GM23338 (cell line): Measurements from ENCODE around the gene PUM2. TPM values are rescaled to one million over a fixed set of nuclear protein-coding genes. Genes with fewer than 3 reads are reported as not detected.
A peak's percentile ranks its signal among the peaks of the same experiment; 100 is the strongest.

Source experiments
- ATAC-seq: fragments of 200-7000 bp; cut with Tn5 transposase; 3 replicates; pipeline ENCODE4 v1.9.1; 2020
- DNase-seq: peaks from one replicate; pipeline ENCODE4 v3.0.0-alpha.2; 2015; ENCODE audit warnings: low spot score
- H2AFZ ChIP-seq: fragments of 200-600 bp; sonication (generic); 2 replicates; pipeline ENCODE4 v1.8.0; 2016; ENCODE audit warnings: antibody characterized with exemption, mild to moderate bottlenecking, moderate library complexity
- H3F3A ChIP-seq: fragments of 200-600 bp; sonication (generic); replicated peaks from 2 replicates; pipeline ENCODE4 v1.8.0; 2017; ENCODE audit warnings: antibody characterized with exemption, mixed run types, low read depth
- H3K27ac ChIP-seq: fragments of 200-600 bp; sonication (generic); 2 replicates; pipeline ENCODE4 v1.6.1; 2016; ENCODE audit warnings: low read depth
- H3K27me3 ChIP-seq: fragments of 200-600 bp; sonication (generic); 2 replicates; pipeline ENCODE4 v1.8.0; 2016; ENCODE audit warnings: mild to moderate bottlenecking, mixed run types, moderate library complexity; ENCODE audit not compliant: insufficient read depth
- H3K36me3 ChIP-seq: fragments of 200-600 bp; sonication (generic); 2 replicates; pipeline ENCODE4 v1.8.0; 2016; ENCODE audit warnings: mild to moderate bottlenecking; ENCODE audit not compliant: insufficient read depth
- H3K4me1 ChIP-seq: fragments of 200-600 bp; sonication (generic); 2 replicates; pipeline ENCODE4 v1.8.0; 2016; ENCODE audit warnings: mild to moderate bottlenecking, moderate library complexity; ENCODE audit not compliant: insufficient read depth
- H3K4me2 ChIP-seq: fragments of 200-600 bp; sonication (generic); 2 replicates; pipeline ENCODE4 v1.7.1; 2017; ENCODE audit warnings: mixed run types
- H3K4me3 ChIP-seq: fragments of 200-600 bp; sonication (generic); 2 replicates; pipeline ENCODE4 v1.6.1; 2016; ENCODE audit warnings: mixed run types
- H3K79me2 ChIP-seq: fragments of 200-600 bp; sonication (generic); replicated peaks from 2 replicates; pipeline ENCODE4 v1.8.0; 2017; ENCODE audit warnings: mild to moderate bottlenecking; ENCODE audit not compliant: insufficient read depth
- H3K9me2 ChIP-seq: fragments of 200-600 bp; sonication (generic); 2 replicates; pipeline ENCODE4 v1.8.0; 2017; ENCODE audit not compliant: insufficient read depth
- H4K20me1 ChIP-seq: fragments of 200-600 bp; sonication (generic); replicated peaks from 2 replicates; pipeline ENCODE4 v1.8.0; 2017; ENCODE audit warnings: mild to moderate bottlenecking; ENCODE audit not compliant: insufficient read depth
- H3K27ac Mint-ChIP-seq: 2 replicates; pipeline ENCODE4 v1.8.0; 2020; ENCODE audit warnings: inconsistent platforms, mild to moderate bottlenecking, moderate library complexity, mixed read lengths
- H3K27me3 Mint-ChIP-seq: 3 replicates; pipeline ENCODE4 v1.8.0; 2022; ENCODE audit warnings: low read depth, mild to moderate bottlenecking, moderate library complexity, mixed read lengths, inconsistent platforms; ENCODE audit not compliant: insufficient read depth, poor library complexity
- H3K36me3 Mint-ChIP-seq: 3 replicates; pipeline ENCODE4 v1.8.0; 2021; ENCODE audit warnings: low read depth, mild to moderate bottlenecking, inconsistent platforms, moderate library complexity, mixed read lengths
- H3K4me1 Mint-ChIP-seq: 3 replicates; pipeline ENCODE4 v1.8.0; 2020; ENCODE audit warnings: mild to moderate bottlenecking, inconsistent platforms, mixed read lengths
- H3K4me3 Mint-ChIP-seq: 3 replicates; pipeline ENCODE4 v1.8.0; 2021; ENCODE audit warnings: moderate library complexity, mild to moderate bottlenecking, inconsistent platforms, mixed read lengths
- H3K9me3 Mint-ChIP-seq: 3 replicates; pipeline ENCODE4 v1.8.0; 2020; ENCODE audit warnings: moderate library complexity, mild to moderate bottlenecking, inconsistent platforms, mixed read lengths
- CREB1 ChIP-seq: fragments of 250-450 bp; sonication (Bioruptor Pico); IDR thresholded peaks from 2 replicates; pipeline ENCODE4 v1.5.0; 2020; ENCODE audit warnings: low read depth, mild to moderate bottlenecking, moderate library complexity
- EZH2 ChIP-seq: fragments of 200-600 bp; sonication (generic); IDR thresholded peaks from one replicate; pipeline ENCODE4 v1.8.0; 2017; ENCODE audit warnings: antibody characterized with exemption, mild to moderate bottlenecking, low read depth; ENCODE audit not compliant: unreplicated experiment
- JUNB ChIP-seq: IDR thresholded peaks from one replicate; pipeline ENCODE4 v1.6.1; 2016; ENCODE audit warnings: antibody characterized with exemption; ENCODE audit not compliant: unreplicated experiment
- ZNF114 ChIP-seq: fragments of 250-450 bp; sonication (Bioruptor Pico); IDR thresholded peaks from 2 replicates; pipeline ENCODE4 v1.5.0; 2020; ENCODE audit warnings: mild to moderate bottlenecking, moderate library complexity
- ZNF331 ChIP-seq: fragments of 250-450 bp; sonication (Bioruptor Pico); IDR thresholded peaks from 2 replicates; pipeline ENCODE4 v1.5.0; 2020; ENCODE audit warnings: low read depth, mild to moderate bottlenecking, moderate library complexity
- polyA plus RNA-seq: library from polyadenylated mRNA; unstranded; fragments of >200 nt; fragmentation: Nextera tagmentation; extraction: Ambion mirVana; gene quantifications from 2 replicates; pipeline ENCODE4 v1.2.1, GENCODE V29; 2016
- total RNA-seq: library from RNA; depleted of rRNA; stranded (reverse); fragments of >200 nt; shearing (Covaris generic); gene quantifications from 2 replicates; pipeline ENCODE4 v1.2.3, GENCODE V29; 2014
- TF ChIP-seq, protein P1 (sequence below): IDR thresholded peaks from one replicate; pipeline ENCODE4 v1.6.1; 2018; ENCODE audit warnings: antibody characterized with exemption; ENCODE audit not compliant: unreplicated experiment
- TF ChIP-seq, protein P2 (sequence below), 2 experiments: fragments of 200-600 bp in 1 of 2; sonication (generic) in 1 of 2; conservative IDR thresholded peaks; 2 replicates each; pipeline versions ENCODE4 v1.5.1 to v1.6.1; 2016 to 2017; ENCODE audit warnings: antibody characterized with exemption in 2 of 2, low read depth in 2 of 2, mild to moderate bottlenecking in 2 of 2, moderate library complexity in 1 of 2

The PUM2 gene
- total and polyA plus RNA-seq, 2 experiments from 2014 or later: 29.9 to 94.1 TPM

GRCh38 chr2:20317690-20318089 lies 33.0 kb downstream of the PUM2 start:
- no peak overlapping the region for H3K4me2 ChIP-seq
- H3K27ac Mint-ChIP-seq: no peak overlapping the region
- no peaks in the 10 kb centered on the region for H3K9me2 ChIP-seq
- H3K4me3 ChIP-seq: no peak overlapping the region
- peaks cover 83% of the 10 kb centered on the region for H3K79me2 ChIP-seq
- peaks cover 8% of the 10 kb centered on the region; the same call in 1 of the 2 replicates for H4K20me1 ChIP-seq
- H3K36me3 ChIP-seq: peaks cover 2% of the 10 kb centered on the region; the same call in 1 of the 2 replicates
- TF ChIP-seq, protein P1, sequence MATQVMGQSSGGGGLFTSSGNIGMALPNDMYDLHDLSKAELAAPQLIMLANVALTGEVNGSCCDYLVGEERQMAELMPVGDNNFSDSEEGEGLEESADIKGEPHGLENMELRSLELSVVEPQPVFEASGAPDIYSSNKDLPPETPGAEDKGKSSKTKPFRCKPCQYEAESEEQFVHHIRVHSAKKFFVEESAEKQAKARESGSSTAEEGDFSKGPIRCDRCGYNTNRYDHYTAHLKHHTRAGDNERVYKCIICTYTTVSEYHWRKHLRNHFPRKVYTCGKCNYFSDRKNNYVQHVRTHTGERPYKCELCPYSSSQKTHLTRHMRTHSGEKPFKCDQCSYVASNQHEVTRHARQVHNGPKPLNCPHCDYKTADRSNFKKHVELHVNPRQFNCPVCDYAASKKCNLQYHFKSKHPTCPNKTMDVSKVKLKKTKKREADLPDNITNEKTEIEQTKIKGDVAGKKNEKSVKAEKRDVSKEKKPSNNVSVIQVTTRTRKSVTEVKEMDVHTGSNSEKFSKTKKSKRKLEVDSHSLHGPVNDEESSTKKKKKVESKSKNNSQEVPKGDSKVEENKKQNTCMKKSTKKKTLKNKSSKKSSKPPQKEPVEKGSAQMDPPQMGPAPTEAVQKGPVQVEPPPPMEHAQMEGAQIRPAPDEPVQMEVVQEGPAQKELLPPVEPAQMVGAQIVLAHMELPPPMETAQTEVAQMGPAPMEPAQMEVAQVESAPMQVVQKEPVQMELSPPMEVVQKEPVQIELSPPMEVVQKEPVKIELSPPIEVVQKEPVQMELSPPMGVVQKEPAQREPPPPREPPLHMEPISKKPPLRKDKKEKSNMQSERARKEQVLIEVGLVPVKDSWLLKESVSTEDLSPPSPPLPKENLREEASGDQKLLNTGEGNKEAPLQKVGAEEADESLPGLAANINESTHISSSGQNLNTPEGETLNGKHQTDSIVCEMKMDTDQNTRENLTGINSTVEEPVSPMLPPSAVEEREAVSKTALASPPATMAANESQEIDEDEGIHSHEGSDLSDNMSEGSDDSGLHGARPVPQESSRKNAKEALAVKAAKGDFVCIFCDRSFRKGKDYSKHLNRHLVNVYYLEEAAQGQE: no peak
- TF ChIP-seq, protein P2, sequence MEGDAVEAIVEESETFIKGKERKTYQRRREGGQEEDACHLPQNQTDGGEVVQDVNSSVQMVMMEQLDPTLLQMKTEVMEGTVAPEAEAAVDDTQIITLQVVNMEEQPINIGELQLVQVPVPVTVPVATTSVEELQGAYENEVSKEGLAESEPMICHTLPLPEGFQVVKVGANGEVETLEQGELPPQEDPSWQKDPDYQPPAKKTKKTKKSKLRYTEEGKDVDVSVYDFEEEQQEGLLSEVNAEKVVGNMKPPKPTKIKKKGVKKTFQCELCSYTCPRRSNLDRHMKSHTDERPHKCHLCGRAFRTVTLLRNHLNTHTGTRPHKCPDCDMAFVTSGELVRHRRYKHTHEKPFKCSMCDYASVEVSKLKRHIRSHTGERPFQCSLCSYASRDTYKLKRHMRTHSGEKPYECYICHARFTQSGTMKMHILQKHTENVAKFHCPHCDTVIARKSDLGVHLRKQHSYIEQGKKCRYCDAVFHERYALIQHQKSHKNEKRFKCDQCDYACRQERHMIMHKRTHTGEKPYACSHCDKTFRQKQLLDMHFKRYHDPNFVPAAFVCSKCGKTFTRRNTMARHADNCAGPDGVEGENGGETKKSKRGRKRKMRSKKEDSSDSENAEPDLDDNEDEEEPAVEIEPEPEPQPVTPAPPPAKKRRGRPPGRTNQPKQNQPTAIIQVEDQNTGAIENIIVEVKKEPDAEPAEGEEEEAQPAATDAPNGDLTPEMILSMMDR (conservative IDR thresholded peaks at IDR 0.05; ENCODE audit: low read depth in 2 of 2): no peak
- H2AFZ ChIP-seq: no peak overlapping the region
- no peaks in the 10 kb centered on the region for H3K27me3 ChIP-seq
- DNase-seq: no peak
- no peaks in the 10 kb centered on the region for H3F3A ChIP-seq
- H3K27me3 Mint-ChIP-seq: peaks cover 3% of the 10 kb centered on the region
- no peak overlapping the region for H3K4me3 Mint-ChIP-seq
- peaks cover 57% of the 10 kb centered on the region for H3K4me1 Mint-ChIP-seq
- H3K9me3 Mint-ChIP-seq: no peaks in the 10 kb centered on the region
- no peak for ATAC-seq
- no peak overlapping the region for H3K27ac ChIP-seq
- peaks cover 49% of the 10 kb centered on the region for H3K4me1 ChIP-seq
- H3K36me3 Mint-ChIP-seq: peaks cover 67% of the 10 kb centered on the region

DNA sequence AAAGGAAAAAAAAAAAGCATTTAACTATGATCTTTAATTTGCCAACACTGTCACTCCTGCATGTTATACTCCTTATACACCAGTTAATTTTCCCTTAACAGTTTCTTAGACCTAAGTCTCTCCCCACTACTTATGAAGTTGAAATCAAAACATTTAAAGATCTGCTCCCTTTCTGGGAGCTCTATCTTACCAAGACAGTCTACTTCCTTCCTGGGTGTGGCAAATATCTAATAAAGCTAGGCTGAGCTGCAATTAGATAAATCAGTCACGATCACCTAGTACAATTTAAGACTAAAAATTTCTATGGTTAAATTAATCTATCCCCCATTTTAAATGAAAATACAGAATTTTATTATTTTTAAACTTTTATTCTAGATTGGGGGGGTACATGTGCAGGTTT lies 33.4 kb downstream of the PUM2 start:
- peaks cover 83% of the 10 kb centered on the region for H3K79me2 ChIP-seq
- Mint-ChIP-seq H3K4me3 (no peak overlapping the region), H3K9me3 (no peaks in the 10 kb centered on the region), H3K36me3 (peaks cover 66% of the 10 kb centered on the region), H3K4me1 (peaks cover 55% of the 10 kb centered on the region), H3K27ac (0 out of 2 replicates have a peak overlapping the region, but pooled peaks have one; percentile 30), H3K27me3 (peaks cover 3% of the 10 kb centered on the region)
- no peak overlapping the region for H3K4me2 ChIP-seq
- no peak for DNase-seq
- no peak overlapping the region for H2AFZ ChIP-seq
- H3K9me2 ChIP-seq: no peaks in the 10 kb centered on the region
- no peak for ATAC-seq
- H3K36me3 ChIP-seq: peaks cover 6% of the 10 kb centered on the region; the same call in 1 of the 2 replicates
- TF ChIP-seq ZNF331 (CRISPR knock-in tag): no peak
- TF ChIP-seq EZH2: no peak
- no peak for TF ChIP-seq ZNF114 (CRISPR knock-in tag)
- no peak for TF ChIP-seq CREB1 (CRISPR knock-in tag)
- no peak for TF ChIP-seq JUNB
- no peaks in the 10 kb centered on the region for H3F3A ChIP-seq
- peaks cover 49% of the 10 kb centered on the region for H3K4me1 ChIP-seq
- no peaks in the 10 kb centered on the region for H3K27me3 ChIP-seq
- peaks cover 8% of the 10 kb centered on the region; the same call in 1 of the 2 replicates for H4K20me1 ChIP-seq
- H3K27ac ChIP-seq: peak overlapping the region; percentile 61
- no peak overlapping the region for H3K4me3 ChIP-seq
